ENCODE data around the gene CD27.

- TF ChIP-seq, protein P1, sequence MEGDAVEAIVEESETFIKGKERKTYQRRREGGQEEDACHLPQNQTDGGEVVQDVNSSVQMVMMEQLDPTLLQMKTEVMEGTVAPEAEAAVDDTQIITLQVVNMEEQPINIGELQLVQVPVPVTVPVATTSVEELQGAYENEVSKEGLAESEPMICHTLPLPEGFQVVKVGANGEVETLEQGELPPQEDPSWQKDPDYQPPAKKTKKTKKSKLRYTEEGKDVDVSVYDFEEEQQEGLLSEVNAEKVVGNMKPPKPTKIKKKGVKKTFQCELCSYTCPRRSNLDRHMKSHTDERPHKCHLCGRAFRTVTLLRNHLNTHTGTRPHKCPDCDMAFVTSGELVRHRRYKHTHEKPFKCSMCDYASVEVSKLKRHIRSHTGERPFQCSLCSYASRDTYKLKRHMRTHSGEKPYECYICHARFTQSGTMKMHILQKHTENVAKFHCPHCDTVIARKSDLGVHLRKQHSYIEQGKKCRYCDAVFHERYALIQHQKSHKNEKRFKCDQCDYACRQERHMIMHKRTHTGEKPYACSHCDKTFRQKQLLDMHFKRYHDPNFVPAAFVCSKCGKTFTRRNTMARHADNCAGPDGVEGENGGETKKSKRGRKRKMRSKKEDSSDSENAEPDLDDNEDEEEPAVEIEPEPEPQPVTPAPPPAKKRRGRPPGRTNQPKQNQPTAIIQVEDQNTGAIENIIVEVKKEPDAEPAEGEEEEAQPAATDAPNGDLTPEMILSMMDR (IDR thresholded peaks at IDR 0.05), result no peak
- TF ChIP-seq POLR2A (IDR thresholded peaks at IDR 0.05), result no peak
- no peak for TF ChIP-seq POLR2AphosphoS5 (IDR thresholded peaks at IDR 0.05; ENCODE audit: insufficient read depth in 1 of 2, low read depth in 1 of 2)
Observed at GRCh38 chr12:6424008-6424347, 20.8 kb upstream of the CD27 start.
